Measurements from ENCODE around the gene RAD51B.
A peak's percentile ranks its signal among the peaks of the same experiment; 100 is the strongest.

The RAD51B gene

DNA sequence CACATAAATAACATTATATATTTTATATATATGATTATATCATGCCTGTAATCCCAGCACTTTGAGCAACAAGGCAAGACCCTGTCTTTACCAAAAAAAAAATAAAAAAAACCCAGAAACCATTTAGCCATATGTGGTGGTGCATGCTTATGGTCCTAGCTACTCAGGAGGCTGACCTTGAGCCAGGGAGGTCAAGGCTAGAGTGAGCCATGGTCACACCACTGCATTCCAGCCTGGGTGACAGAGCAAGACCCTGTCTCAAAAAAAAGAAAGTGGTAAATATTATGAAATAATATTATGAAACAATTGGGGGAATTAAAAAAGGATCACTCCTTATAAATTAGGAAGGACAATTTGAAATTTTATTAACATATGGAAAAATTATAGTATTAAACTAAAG lies 16.0 kb downstream of the RAD51B start:
- no peaks in the 10 kb centered on the region for H4K20me1 ChIP-seq (ENCODE audit: insufficient read depth, low read length)
- no peaks in the 10 kb centered on the region for H3K36me3 ChIP-seq (replicated peaks; ENCODE audit: insufficient read depth, low read length)
- DNase-seq, result no peak
- H3K79me2 ChIP-seq (ENCODE audit: low read length), result no peaks in the 10 kb centered on the region
- no peaks in the 10 kb centered on the region for H3F3A ChIP-seq (ENCODE audit: insufficient read depth, low read length)
- no peaks in the 10 kb centered on the region for H3K27me3 ChIP-seq (replicated peaks; ENCODE audit: insufficient read depth, low read length)
- TF ChIP-seq EZH2phosphoT487 (IDR thresholded peaks at IDR 0.05; ENCODE audit: low read length) (no peak), EZH2 (optimal IDR thresholded peaks at IDR 0.05; ENCODE audit: low read depth, low read length) (no peak)
- TF ChIP-seq, protein P1, sequence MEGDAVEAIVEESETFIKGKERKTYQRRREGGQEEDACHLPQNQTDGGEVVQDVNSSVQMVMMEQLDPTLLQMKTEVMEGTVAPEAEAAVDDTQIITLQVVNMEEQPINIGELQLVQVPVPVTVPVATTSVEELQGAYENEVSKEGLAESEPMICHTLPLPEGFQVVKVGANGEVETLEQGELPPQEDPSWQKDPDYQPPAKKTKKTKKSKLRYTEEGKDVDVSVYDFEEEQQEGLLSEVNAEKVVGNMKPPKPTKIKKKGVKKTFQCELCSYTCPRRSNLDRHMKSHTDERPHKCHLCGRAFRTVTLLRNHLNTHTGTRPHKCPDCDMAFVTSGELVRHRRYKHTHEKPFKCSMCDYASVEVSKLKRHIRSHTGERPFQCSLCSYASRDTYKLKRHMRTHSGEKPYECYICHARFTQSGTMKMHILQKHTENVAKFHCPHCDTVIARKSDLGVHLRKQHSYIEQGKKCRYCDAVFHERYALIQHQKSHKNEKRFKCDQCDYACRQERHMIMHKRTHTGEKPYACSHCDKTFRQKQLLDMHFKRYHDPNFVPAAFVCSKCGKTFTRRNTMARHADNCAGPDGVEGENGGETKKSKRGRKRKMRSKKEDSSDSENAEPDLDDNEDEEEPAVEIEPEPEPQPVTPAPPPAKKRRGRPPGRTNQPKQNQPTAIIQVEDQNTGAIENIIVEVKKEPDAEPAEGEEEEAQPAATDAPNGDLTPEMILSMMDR (IDR thresholded peaks at IDR 0.05; ENCODE audit: low read length), result no peak
- no peak overlapping the region for H3K4me2 ChIP-seq (ENCODE audit: low read depth, low read length)
- no peak overlapping the region for H3K9ac ChIP-seq (ENCODE audit: low read length)
- no peak overlapping the region for H3K27ac ChIP-seq (ENCODE audit: low read length)
- H3K4me1 ChIP-seq (ENCODE audit: low read length), result no peaks in the 10 kb centered on the region
- no peak overlapping the region for H2AFZ ChIP-seq (ENCODE audit: low read length)
- no peaks in the 10 kb centered on the region for H3K9me3 ChIP-seq (replicated peaks; ENCODE audit: insufficient read depth, low read length)
- H3K9me2 ChIP-seq (replicated peaks; ENCODE audit: insufficient read depth, low read length), result no peaks in the 10 kb centered on the region
- no peak overlapping the region for H3K4me3 ChIP-seq (ENCODE audit: low read length)

DNA sequence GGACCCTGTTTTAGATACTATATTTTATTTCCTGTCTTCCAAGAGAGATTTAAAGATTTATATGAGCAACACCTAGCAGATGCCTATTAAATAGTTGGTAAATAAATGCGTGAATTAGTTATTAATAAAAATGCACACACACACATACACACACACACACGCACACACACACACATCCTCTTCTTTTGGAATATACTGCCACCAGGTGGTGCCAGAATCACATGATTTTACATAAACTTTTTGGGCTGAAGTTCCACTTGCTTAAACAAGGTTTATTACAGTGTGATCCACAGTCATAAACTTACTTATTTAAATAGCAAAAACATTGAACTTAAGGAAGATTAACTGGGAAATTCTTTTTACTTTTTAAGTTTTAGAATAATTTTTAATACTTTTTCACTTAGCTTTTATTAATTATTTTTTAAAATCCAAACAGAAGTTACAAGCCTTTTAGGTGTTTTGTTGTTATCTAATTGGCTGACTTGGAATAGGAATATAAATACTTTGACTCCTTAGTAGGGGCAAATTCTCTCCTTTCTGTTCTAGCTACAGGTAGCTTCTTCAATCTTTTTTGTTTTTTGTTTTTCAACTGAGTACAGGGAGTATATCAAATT lies 17.5 kb downstream of the RAD51B start:
- Histone ChIP-seq H3K9me3 (replicated peaks; ENCODE audit: insufficient read depth, low read length) (no peaks in the 10 kb centered on the region), H3K4me1 (ENCODE audit: low read length) (no peaks in the 10 kb centered on the region), H3K79me2 (ENCODE audit: low read length) (no peaks in the 10 kb centered on the region), H3K27ac (ENCODE audit: low read length) (no peak overlapping the region), H3K4me2 (ENCODE audit: low read depth, low read length) (no peak overlapping the region), H3K36me3 (replicated peaks; ENCODE audit: insufficient read depth, low read length) (no peaks in the 10 kb centered on the region), H4K20me1 (ENCODE audit: insufficient read depth, low read length) (no peaks in the 10 kb centered on the region), H3K9ac (ENCODE audit: low read length) (no peak overlapping the region), H3K9me2 (replicated peaks; ENCODE audit: insufficient read depth, low read length) (no peaks in the 10 kb centered on the region), H3K27me3 (replicated peaks; ENCODE audit: insufficient read depth, low read length) (no peaks in the 10 kb centered on the region), H3F3A (ENCODE audit: insufficient read depth, low read length) (no peaks in the 10 kb centered on the region), H2AFZ (ENCODE audit: low read length) (no peak overlapping the region), H3K4me3 (ENCODE audit: low read length) (no peak overlapping the region)
- peak; percentile 60 for DNase-seq
- TF ChIP-seq EZH2phosphoT487 (IDR thresholded peaks at IDR 0.05; ENCODE audit: low read length) (no peak), EZH2 (optimal IDR thresholded peaks at IDR 0.05; ENCODE audit: low read depth, low read length) (no peak)
- TF ChIP-seq, protein P1 (IDR thresholded peaks at IDR 0.05; ENCODE audit: low read length), result peak; percentile 44

DNA sequence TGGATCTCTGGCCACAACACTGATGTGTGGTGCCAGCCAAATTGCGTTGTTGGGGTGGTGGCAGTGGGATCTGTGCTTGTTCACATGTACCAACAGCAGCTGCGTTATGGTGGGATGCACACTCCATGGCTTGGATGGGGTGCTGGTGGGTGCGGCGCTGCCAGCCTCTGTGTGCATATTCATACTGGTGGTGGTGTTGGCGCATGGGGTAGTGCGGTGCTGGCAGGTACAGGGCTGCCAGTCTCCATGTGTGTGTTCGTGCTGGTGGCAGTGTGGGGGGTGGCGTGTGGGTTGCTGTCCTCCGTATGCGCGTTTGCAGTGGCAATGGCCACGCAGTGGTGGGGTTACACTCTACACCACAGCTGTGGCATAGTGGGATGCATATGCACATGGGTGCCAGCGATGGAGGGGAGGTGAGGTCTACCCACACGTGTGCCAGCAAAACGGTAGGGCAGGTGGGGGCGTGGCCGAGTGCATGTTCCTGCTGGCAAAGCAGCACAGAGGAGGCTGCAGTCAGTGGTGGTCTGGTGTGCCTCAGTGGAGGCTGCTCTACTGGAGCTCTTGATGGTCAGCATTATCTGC lies 26.5 kb downstream of the RAD51B start:
- no peak for DNase-seq
- Histone ChIP-seq H3K9me2 (replicated peaks; ENCODE audit: insufficient read depth, low read length) (no peaks in the 10 kb centered on the region), H3K36me3 (replicated peaks; ENCODE audit: insufficient read depth, low read length) (no peaks in the 10 kb centered on the region)

More for the DNA sequence above, 26.5 kb downstream of the RAD51B start:
- no peaks in the 10 kb centered on the region for H4K20me1 ChIP-seq (ENCODE audit: insufficient read depth, low read length)
- H3F3A ChIP-seq (ENCODE audit: insufficient read depth, low read length), result no peaks in the 10 kb centered on the region
- H3K9ac ChIP-seq (ENCODE audit: low read length), result no peak overlapping the region
- H3K27me3 ChIP-seq (replicated peaks; ENCODE audit: insufficient read depth, low read length), result no peaks in the 10 kb centered on the region
- H3K9me3 ChIP-seq (replicated peaks; ENCODE audit: insufficient read depth, low read length), result no peaks in the 10 kb centered on the region
- no peaks in the 10 kb centered on the region for H3K4me1 ChIP-seq (ENCODE audit: low read length)
- H2AFZ ChIP-seq (ENCODE audit: low read length), result no peak overlapping the region
- H3K4me2 ChIP-seq (ENCODE audit: low read depth, low read length), result no peak overlapping the region
- no peak overlapping the region for H3K4me3 ChIP-seq (ENCODE audit: low read length)
- no peak for TF ChIP-seq EZH2phosphoT487 (IDR thresholded peaks at IDR 0.05; ENCODE audit: low read length)
- TF ChIP-seq, protein P1 (IDR thresholded peaks at IDR 0.05; ENCODE audit: low read length), result no peak
- no peak for TF ChIP-seq EZH2 (optimal IDR thresholded peaks at IDR 0.05; ENCODE audit: low read depth, low read length)
- no peak overlapping the region for H3K27ac ChIP-seq (ENCODE audit: low read length)
- no peaks in the 10 kb centered on the region for H3K79me2 ChIP-seq (ENCODE audit: low read length)
